Common myeloid progenitor, CD34-positive (primary cell): ENCODE results near the gene SPATA31D3. TPM values are rescaled to one million over a fixed set of nuclear protein-coding genes. Genes with fewer than 3 reads are reported as not detected.
"Not testable (repeated sequence)": the region's sequence is repeated elsewhere in the genome, so short reads cannot be mapped to it uniquely, and the experiment has no call there.

ENCODE experiments used
- CTCF ChIA-PET: fragments of 350-600 bp; sonication (Branson Sonifier 250); formaldehyde crosslinking; loops from one replicate; lab custom pipeline; 2021; ENCODE audit warnings: antibody characterized with exemption; lab: Charles Lee
- POLR2A ChIA-PET: fragments of 350-600 bp; sonication (Branson Sonifier 250); formaldehyde crosslinking; loops from one replicate; lab custom pipeline; 2021; ENCODE audit warnings: antibody characterized with exemption; lab: Charles Lee
- DNase-seq, 3 donors: peaks; one replicate each; pipeline versions ENCODE4 v3.0.0 to v3.0.0-alpha.2; 2013
- H3K27ac ChIP-seq, 2 experiments: 1 replicate in 1 of 2; 2 replicates in 1 of 2; pipeline ENCODE4 v1.7.0; 2013; ENCODE audit warnings: inconsistent platforms in 2 of 2, low read length in 2 of 2, mild to moderate bottlenecking in 2 of 2, low read depth in 1 of 2, moderate library complexity in 1 of 2; ENCODE audit not compliant: severe bottlenecking in 2 of 2, insufficient read depth in 1 of 2, poor library complexity in 1 of 2
- H3K27me3 ChIP-seq, 5 experiments: replicated peaks in 2 of 5; 1 replicate in 3 of 5; 2 replicates in 2 of 5; pipeline versions ENCODE4 v1.6.1 to v1.7.0; 2013; ENCODE audit warnings: low read length in 4 of 5, mild to moderate bottlenecking in 2 of 5, moderate library complexity in 2 of 5, inconsistent platforms in 1 of 5; ENCODE audit not compliant: insufficient read depth in 5 of 5, control insufficient read depth in 4 of 5
- H3K36me3 ChIP-seq, 4 experiments: 1 replicate in 2 of 4; 2 replicates in 2 of 4; pipeline versions ENCODE4 v1.6.1 to v1.7.0; 2013; ENCODE audit warnings: low read length in 3 of 4, control low read depth in 1 of 4, mild to moderate bottlenecking in 1 of 4; ENCODE audit not compliant: control insufficient read depth in 4 of 4, insufficient read depth in 4 of 4
- H3K4me1 ChIP-seq, 4 experiments: 1 replicate in 3 of 4; 2 replicates in 1 of 4; pipeline versions ENCODE4 v1.6.1 to v1.7.1; 2013; ENCODE audit warnings: low read length in 3 of 4, mild to moderate bottlenecking in 3 of 4, control low read depth in 1 of 4, inconsistent platforms in 1 of 4, moderate library complexity in 1 of 4; ENCODE audit not compliant: control insufficient read depth in 4 of 4, insufficient read depth in 4 of 4; ENCODE audit errors: control extremely low read depth in 1 of 4
- H3K4me3 ChIP-seq, 7 experiments: 1 replicate in 4 of 7; 2 replicates in 3 of 7; pipeline versions ENCODE4 v1.5.1 to v1.7.0; 2013; ENCODE audit warnings: mild to moderate bottlenecking in 7 of 7, low read length in 6 of 7, moderate library complexity in 6 of 7, inconsistent platforms in 2 of 7, low read depth in 2 of 7, control low read depth in 1 of 7; ENCODE audit not compliant: insufficient read depth in 4 of 7, control insufficient read depth in 1 of 7; ENCODE audit errors: extremely low read depth in 1 of 7
- H3K9me3 ChIP-seq, 5 experiments: 1 replicate in 4 of 5; 2 replicates in 1 of 5; pipeline versions ENCODE4 v1.6.1 to v1.7.1; 2013; ENCODE audit warnings: low read length in 4 of 5, mild to moderate bottlenecking in 2 of 5, inconsistent platforms in 1 of 5, low read depth in 1 of 5, moderate library complexity in 1 of 5; ENCODE audit not compliant: control insufficient read depth in 4 of 5, insufficient read depth in 2 of 5; ENCODE audit errors: control extremely low read depth in 1 of 5
- WGBS: methylation state at CpG from one replicate; pipeline ENCODE4 v1.1.5; 2013; ENCODE audit not compliant: insufficient coverage; 5-methylcytosine and 5-hydroxymethylcytosine counted together
- polyA plus RNA-seq: library from polyadenylated mRNA; unstranded; fragments of 120-200 nt; gene quantifications from one replicate; pipeline ENCODE4 v1.2.1, GENCODE V29; 2013

Gene SPATA31D3
- polyA plus RNA-seq: not detected

GRCh38 chr9:81943393-81943792 lies at the start of gene SPATA31D3:
TSS of gene SPATA31D3 (plus strand) at chr9:81943500. CDS start at chr9:81943586, 86 bp downstream.
- H3K4me1 ChIP-seq, H3K27ac ChIP-seq, H3K27me3 ChIP-seq, H3K4me3 ChIP-seq, POLR2A ChIA-PET, H3K9me3 ChIP-seq, CTCF ChIA-PET, DNase-seq, H3K36me3 ChIP-seq: not testable (repeated sequence)
- WGBS: no CpG with 5 or more reads among the region's 2 CpGs

GRCh38 chr9:81893929-81894328 lies 49.4 kb upstream of the SPATA31D3 start:
- CTCF ChIA-PET: interaction anchor here (1.1 kb wide), 1 partner anchor 12 kb away, joined by 3 read pairs; no protein-coding TSS in a partner anchor
- Histone ChIP-seq H3K36me3 (no peaks in the 10 kb centered on the region), H3K4me3 (no peak overlapping the region), H3K4me1 (no peaks in the 10 kb centered on the region), H3K9me3 (no peaks in the 10 kb centered on the region), H3K27ac (no peak overlapping the region), H3K27me3 (no peaks in the 10 kb centered on the region)
- no peak for DNase-seq
- 100% methylated on average over 1 of the region's 3 CpGs for WGBS
- POLR2A ChIA-PET: no interaction called here

DNA sequence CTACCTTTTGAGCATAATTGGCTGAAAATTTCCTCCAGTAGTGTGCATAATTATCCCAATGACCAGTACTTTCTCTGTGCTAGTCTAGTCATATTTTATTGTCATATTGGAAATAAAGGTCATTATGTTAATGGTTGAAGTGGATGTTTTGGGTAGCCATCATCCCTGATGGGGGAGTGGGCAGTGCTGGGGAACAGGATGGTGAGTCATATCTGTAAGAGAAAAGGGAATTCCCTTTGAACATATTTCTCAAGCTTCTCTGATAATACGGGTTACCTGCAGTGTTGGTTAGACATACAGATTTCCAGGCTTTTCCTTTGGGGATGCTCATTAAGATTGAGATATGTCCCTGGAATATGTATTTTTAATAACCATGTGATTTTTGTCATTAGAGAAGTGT lies 48.4 kb upstream of the SPATA31D3 start:
- no peak for DNase-seq
- Histone ChIP-seq H3K4me1 (no peaks in the 10 kb centered on the region), H3K27me3 (no peaks in the 10 kb centered on the region), H3K9me3 (no peaks in the 10 kb centered on the region), H3K4me3 (no peak overlapping the region), H3K36me3 (no peaks in the 10 kb centered on the region), H3K27ac (no peak overlapping the region)
- WGBS: no CpG with 5 or more reads among the region's 1 CpG
- CTCF ChIA-PET: no interaction called here
- POLR2A ChIA-PET: no interaction called here

GRCh38 chr9:81896070-81896469 lies 47.2 kb upstream of the SPATA31D3 start:
- ChIA-PET POLR2A (no interaction called here), CTCF (no interaction called here)
- no peaks in the 10 kb centered on the region for H3K36me3 ChIP-seq
- H3K27me3 ChIP-seq: no peaks in the 10 kb centered on the region
- H3K4me3 ChIP-seq: no peak overlapping the region
- no peak overlapping the region for H3K27ac ChIP-seq
- H3K9me3 ChIP-seq: no peaks in the 10 kb centered on the region
- H3K4me1 ChIP-seq: no peaks in the 10 kb centered on the region
- DNase-seq: no peak

DNA sequence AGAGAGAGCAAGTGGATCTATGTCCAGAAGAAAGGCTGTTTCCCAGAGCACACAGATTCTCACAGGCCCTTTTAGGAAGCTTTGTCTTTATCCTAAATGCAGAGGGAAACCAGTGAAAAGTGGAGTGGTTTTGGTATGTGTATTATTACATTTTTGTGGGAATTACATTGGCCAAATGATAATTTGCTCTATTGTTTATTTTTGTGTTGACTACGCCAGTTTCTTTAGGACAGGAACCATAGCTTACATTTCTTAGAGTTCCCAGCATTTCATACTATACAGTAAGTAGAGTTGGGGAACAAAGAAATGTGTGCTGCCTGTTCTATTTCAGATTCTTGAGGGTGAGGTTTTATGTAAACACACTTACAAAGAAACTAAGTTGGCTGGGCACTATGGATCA lies 44.4 kb upstream of the SPATA31D3 start:
- H3K36me3 ChIP-seq: no peaks in the 10 kb centered on the region
- ChIA-PET POLR2A (interaction anchor here (0.6 kb wide), 1 partner anchor 747 kb away, joined by 4 read pairs; no protein-coding TSS in a partner anchor), CTCF (no interaction called here)
- no peaks in the 10 kb centered on the region for H3K9me3 ChIP-seq
- no peaks in the 10 kb centered on the region for H3K4me1 ChIP-seq
- no peak for DNase-seq
- no peak overlapping the region for H3K4me3 ChIP-seq
- peaks cover 0 to 1% (median 0%) of the 10 kb centered on the region in 5 experiments for H3K27me3 ChIP-seq
- H3K27ac ChIP-seq: no peak overlapping the region
- WGBS: no CpG with 5 or more reads among the region's 1 CpG

DNA sequence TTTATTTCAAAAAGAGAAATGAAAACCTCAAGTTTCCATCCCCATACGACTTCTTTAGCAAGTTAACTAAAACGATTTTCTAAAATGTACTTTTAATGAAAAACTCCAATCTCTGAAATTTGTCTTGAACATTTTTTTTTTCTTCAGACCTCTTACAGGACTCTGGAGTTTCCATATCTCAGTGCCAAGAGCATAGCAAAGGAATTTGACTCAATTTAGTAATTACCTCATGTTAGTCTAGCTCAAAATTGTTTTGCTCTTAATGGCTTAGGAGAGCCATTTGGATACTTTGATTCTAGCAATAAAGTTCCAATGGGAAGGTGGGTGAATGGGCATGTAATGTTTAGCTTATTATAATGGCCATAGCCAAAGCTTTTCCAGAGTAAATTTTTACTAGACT lies 41.1 kb upstream of the SPATA31D3 start:
- Histone ChIP-seq H3K36me3 (no peaks in the 10 kb centered on the region), H3K27me3 (peaks cover 0 to 1% (median 0%) of the 10 kb centered on the region in 5 experiments), H3K9me3 (no peaks in the 10 kb centered on the region), H3K27ac (no peak overlapping the region), H3K4me3 (no peak overlapping the region), H3K4me1 (no peaks in the 10 kb centered on the region)
- no peak for DNase-seq
- no CpG with 5 or more reads among the region's 2 CpGs for WGBS
- ChIA-PET POLR2A (no interaction called here), CTCF (no interaction called here)

DNA sequence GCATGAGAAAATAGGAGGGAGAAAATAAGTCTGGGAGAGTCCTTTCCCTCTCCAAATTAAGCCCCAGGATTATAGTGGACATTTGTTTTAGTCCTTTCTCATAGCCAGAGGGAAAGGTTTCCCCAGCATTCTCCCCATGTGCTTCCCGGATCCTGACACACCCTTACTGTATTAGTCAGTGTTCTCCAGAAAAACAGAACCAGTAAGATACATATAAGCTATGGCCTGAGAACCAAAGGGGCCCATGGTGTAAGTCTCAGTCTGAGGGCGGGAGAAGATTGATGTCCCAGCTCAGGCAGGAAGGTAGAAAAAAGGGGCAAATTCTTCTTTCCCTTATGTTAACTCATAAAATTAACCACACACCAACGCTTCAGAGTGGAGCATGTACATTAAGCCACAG lies 40.7 kb upstream of the SPATA31D3 start:
- no peak overlapping the region for H3K4me3 ChIP-seq
- H3K36me3 ChIP-seq: no peaks in the 10 kb centered on the region
- ChIA-PET POLR2A (no interaction called here), CTCF (no interaction called here)
- no peaks in the 10 kb centered on the region for H3K9me3 ChIP-seq
- H3K4me1 ChIP-seq: no peaks in the 10 kb centered on the region
- no peak for DNase-seq
- H3K27me3 ChIP-seq: peaks cover 0 to 1% (median 0%) of the 10 kb centered on the region in 5 experiments
- H3K27ac ChIP-seq: no peak overlapping the region
- 100% methylated on average over 1 of the region's 3 CpGs for WGBS
